Hepatocyte (in vitro differentiated cells): Measurements from ENCODE around the gene ALDH1A3.

ENCODE experiments used
- CTCF ChIP-seq: fragments of 200-600 bp; sonication (generic); IDR thresholded peaks from 2 replicates; pipeline ENCODE4 v1.5.1; 2016; ENCODE audit warnings: antibody characterized with exemption, mild to moderate bottlenecking; ENCODE audit not compliant: poor library complexity
- EZH2 ChIP-seq: fragments of 200-600 bp; sonication (generic); IDR thresholded peaks from 2 replicates; pipeline ENCODE4 v1.6.1; 2016; ENCODE audit warnings: antibody characterized with exemption, mild to moderate bottlenecking, borderline replicate concordance

- TF ChIP-seq CTCF (no peak), EZH2 (no peak)
Measured at GRCh38 chr15:100949691-100950090, 70.1 kb downstream of the ALDH1A3 start.
